ENCODE data around the gene DNMBP. TPM values are rescaled to one million over a fixed set of nuclear protein-coding genes. Genes with fewer than 3 reads are reported as not detected.

Gene DNMBP
- total and polyA plus RNA-seq, 8 donors = 14.8 to 43.9 (median 37.2) TPM

DNA sequence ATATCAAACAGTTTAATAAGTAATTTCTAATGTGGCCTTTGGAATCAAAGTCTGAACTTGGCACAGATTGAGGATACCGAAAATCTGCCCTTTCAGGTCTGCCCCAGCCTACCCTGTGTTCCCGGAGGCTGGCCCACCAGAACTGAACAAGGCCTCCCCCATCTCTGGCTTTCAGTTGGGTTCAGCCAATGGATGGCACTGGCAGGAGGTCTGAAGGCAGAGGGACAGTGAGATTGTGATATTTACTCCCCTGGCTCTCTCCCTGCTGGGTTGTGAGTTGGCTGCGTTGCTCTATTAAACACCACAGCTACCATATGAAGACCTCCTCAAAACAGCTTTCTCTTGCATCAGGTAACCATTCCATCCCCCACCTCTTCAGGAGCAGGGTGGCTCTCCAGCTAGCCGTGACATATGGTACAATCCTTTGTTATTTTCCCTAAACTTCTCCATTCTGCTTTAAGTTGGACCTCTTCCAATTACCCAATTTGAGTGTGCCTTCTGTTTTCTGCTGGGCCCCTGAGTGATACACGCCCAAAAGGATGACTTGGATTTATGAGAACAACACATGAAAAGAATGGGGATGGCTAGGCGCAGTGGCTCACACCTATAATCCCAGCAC lies 28.1 kb downstream of the DNMBP start:
- TF ChIP-seq, protein P1, sequence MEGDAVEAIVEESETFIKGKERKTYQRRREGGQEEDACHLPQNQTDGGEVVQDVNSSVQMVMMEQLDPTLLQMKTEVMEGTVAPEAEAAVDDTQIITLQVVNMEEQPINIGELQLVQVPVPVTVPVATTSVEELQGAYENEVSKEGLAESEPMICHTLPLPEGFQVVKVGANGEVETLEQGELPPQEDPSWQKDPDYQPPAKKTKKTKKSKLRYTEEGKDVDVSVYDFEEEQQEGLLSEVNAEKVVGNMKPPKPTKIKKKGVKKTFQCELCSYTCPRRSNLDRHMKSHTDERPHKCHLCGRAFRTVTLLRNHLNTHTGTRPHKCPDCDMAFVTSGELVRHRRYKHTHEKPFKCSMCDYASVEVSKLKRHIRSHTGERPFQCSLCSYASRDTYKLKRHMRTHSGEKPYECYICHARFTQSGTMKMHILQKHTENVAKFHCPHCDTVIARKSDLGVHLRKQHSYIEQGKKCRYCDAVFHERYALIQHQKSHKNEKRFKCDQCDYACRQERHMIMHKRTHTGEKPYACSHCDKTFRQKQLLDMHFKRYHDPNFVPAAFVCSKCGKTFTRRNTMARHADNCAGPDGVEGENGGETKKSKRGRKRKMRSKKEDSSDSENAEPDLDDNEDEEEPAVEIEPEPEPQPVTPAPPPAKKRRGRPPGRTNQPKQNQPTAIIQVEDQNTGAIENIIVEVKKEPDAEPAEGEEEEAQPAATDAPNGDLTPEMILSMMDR (IDR thresholded peaks at IDR 0.05) = no peak
- Histone ChIP-seq H3K27ac (peak overlapping the region in 1 of 2 donors; percentile 48), H3K36me3 (no peaks in the 10 kb centered on the region), H3K4me3 (no peak overlapping the region), H3K4me1 (peaks cover 10 to 48% of the 10 kb centered on the region in 2 donors), H3K27me3 (no peaks in the 10 kb centered on the region), H3K9me3 (no peaks in the 10 kb centered on the region)
- ATAC-seq = no peak
- no peak for DNase-seq
- intact Hi-C loops (cut with DNase I) = no loop called here

DNA sequence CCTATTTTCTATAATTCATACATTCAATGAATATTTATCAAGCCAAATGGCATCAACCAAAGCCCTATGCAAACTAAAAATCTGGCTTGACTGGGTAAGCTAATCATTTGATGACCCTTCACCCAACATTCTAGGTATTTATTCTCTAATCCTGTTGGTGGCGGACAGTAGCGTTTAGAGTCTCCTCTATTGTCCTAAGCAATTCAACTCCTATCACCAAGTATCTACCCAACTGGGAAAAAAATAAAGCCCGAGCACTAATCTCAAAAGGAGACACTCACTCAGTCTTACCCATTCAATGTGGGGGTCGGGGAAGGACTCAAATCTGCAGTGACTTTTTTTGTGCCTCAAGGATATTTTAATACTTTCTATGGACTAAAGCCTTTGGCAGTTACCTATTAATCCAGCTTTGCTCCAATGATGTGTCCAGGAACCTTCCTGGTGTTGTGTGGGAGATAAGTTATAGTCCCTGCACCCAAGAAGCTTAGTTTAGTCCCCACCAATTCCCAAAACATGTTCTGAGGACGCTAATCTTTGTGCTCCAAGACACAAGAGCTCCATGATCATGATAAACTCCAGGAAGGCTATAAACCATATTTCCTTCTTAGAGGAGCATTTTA lies 30.6 kb downstream of the DNMBP start:
- Histone ChIP-seq H3K4me1 (peaks cover 10 to 53% of the 10 kb centered on the region in 2 donors), H3K27me3 (no peaks in the 10 kb centered on the region), H3K4me3 (no peak overlapping the region), H3K9me3 (no peaks in the 10 kb centered on the region), H3K36me3 (no peaks in the 10 kb centered on the region), H3K27ac (no peak overlapping the region)
- DNase-seq (no peak), ATAC-seq (no peak)
- intact Hi-C loops (cut with DNase I) = no loop called here
- TF ChIP-seq, protein P1 (IDR thresholded peaks at IDR 0.05) = no peak

DNA sequence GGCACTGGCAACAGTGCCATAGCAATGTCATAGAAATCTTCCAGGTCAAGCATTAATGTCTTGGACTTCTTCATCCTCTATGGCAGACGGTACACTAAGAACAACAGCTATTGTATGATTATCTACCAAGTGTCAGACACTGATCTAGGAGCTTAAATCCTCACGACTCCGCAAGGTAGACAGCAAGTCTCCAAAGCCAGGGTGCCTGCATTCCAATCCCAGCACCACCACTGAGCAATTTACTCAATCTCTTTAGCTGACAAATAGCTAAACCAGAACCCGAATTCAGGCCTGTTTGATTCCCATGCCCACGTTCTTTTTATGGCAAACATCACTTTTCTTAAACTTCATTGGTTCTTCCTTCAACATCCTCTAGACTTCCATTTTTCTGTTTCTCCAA lies 31.8 kb downstream of the DNMBP start:
- H3K27ac ChIP-seq = peak overlapping the region in 1 of 2 donors; percentile 50
- H3K4me3 ChIP-seq = no peak overlapping the region
- ATAC-seq = no peak
- TF ChIP-seq, protein P1 (IDR thresholded peaks at IDR 0.05) = no peak
- no peaks in the 10 kb centered on the region for H3K9me3 ChIP-seq
- no peak for DNase-seq
- intact Hi-C loops (cut with DNase I) = no loop called here
- H3K27me3 ChIP-seq = no peaks in the 10 kb centered on the region
- peaks cover 0 to 40% of the 10 kb centered on the region in 2 donors for H3K4me1 ChIP-seq
- no peaks in the 10 kb centered on the region for H3K36me3 ChIP-seq

DNA sequence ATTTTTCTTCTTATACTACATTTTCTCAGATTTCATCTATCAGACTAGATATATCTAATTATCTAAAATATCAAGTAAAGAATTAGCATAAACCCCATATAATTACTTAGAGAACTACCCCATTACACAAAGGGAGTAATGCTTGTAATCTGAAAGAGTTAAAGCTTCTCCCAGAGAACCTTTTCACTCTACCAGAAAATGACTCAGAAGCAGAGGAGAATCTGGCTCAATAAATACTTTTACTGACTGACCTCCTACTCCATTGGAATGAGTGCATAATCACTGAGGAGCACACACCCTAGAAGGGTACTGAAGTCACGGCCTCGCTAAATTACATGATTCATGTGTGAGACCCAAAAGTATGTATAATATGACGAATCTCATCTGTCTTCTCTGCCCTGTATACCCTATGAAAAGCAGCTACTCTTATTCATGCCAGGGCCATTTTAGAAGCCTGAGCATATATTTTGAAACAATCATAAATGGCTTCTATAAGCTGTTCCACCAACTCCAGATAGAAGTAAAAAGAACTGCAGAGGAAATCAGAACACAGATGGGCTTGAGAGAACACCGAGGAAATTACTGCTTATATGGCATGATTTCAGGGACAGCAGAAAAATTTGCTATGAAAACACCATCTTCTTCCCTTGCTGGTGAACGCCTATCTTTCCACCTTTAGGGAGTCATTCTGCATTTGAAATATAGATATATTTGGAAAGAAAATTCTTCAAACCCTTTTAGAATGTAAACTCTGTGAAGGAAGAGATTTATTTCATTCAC lies 32.7 kb downstream of the DNMBP start:
- ATAC-seq (peak; percentile 79), DNase-seq (peak in 1 of 4 donors; percentile 51)
- TF ChIP-seq, protein P1 (IDR thresholded peaks at IDR 0.05) = no peak
- H3K27ac ChIP-seq = peak overlapping the region; percentile 50 to 67
- H3K27me3 ChIP-seq = no peaks in the 10 kb centered on the region
- no peaks in the 10 kb centered on the region for H3K36me3 ChIP-seq
- no peak overlapping the region for H3K4me3 ChIP-seq
- intact Hi-C loops (cut with DNase I) = no loop called here
- no peaks in the 10 kb centered on the region for H3K9me3 ChIP-seq
- H3K4me1 ChIP-seq = peaks cover 0 to 32% of the 10 kb centered on the region in 2 donors
